Dermis microvascular lymphatic vessel endothelial cell (primary cell): ENCODE results near the gene RPS6KC1. TPM values are rescaled to one million over a fixed set of nuclear protein-coding genes. Genes with fewer than 3 reads are reported as not detected.
"Not testable (repeated sequence)": the region's sequence is repeated elsewhere in the genome, so short reads cannot be mapped to it uniquely, and the experiment has no call there.

Experiments
- DNase-seq, 2 donors: peaks; one replicate each; pipeline versions ENCODE4 v3.0.0 to v3.0.0-alpha.2; 2010; ENCODE audit warnings: low read depth in 2 of 2
- total RNA-seq: library from RNA; depleted of rRNA; stranded (reverse); fragments of >200 nt; gene quantifications from 2 replicates; pipeline ENCODE4 v1.2.1, GENCODE V29; 2014

RPS6KC1 gene
- total RNA-seq, 1 donor from 2014 or later, result 15.5 TPM

GRCh38 chr1:213211201-213211600, 160.2 kb downstream of the RPS6KC1 start:
- no peak for DNase-seq

GRCh38 chr1:213219076-213219475, 168.0 kb downstream of the RPS6KC1 start:
- DNase-seq, result not testable (repeated sequence)

- DNase-seq, result no peak
Observed at GRCh38 chr1:213221209-213221608, 170.2 kb downstream of the RPS6KC1 start.

- no peak for DNase-seq
Observed at GRCh38 chr1:213227458-213227857, 176.4 kb downstream of the RPS6KC1 start.

GRCh38 chr1:213231795-213232231, 180.8 kb downstream of the RPS6KC1 start:
- DNase-seq, result no peak

GRCh38 chr1:213242883-213243282, 191.8 kb downstream of the RPS6KC1 start:
- no peak for DNase-seq

- peak; percentile 58 to 69 for DNase-seq
Observed at GRCh38 chr1:213244664-213245091, 193.6 kb downstream of the RPS6KC1 start.

- no peak for DNase-seq
Observed at GRCh38 chr1:213245260-213245910, 194.3 kb downstream of the RPS6KC1 start.

GRCh38 chr1:213247038-213247437, 196.0 kb downstream of the RPS6KC1 start:
- DNase-seq, result no peak

- DNase-seq, result no peak
Observed at GRCh38 chr1:213249395-213249794, 198.4 kb downstream of the RPS6KC1 start.

- no peak for DNase-seq
Observed at GRCh38 chr1:213250041-213250440, 199.0 kb downstream of the RPS6KC1 start.

GRCh38 chr1:213250446-213250845, 199.4 kb downstream of the RPS6KC1 start:
- no peak for DNase-seq

- no peak for DNase-seq
Observed at GRCh38 chr1:213251972-213252371, 200.9 kb downstream of the RPS6KC1 start.

- DNase-seq, result no peak
Observed at GRCh38 chr1:213256438-213257087, 205.5 kb downstream of the RPS6KC1 start.

- no peak for DNase-seq
Observed at GRCh38 chr1:213260311-213261075, 209.5 kb downstream of the RPS6KC1 start.

GRCh38 chr1:213264531-213264930, 213.5 kb downstream of the RPS6KC1 start:
- peak; percentile 83 to 84 for DNase-seq

- DNase-seq, result no peak
Observed at GRCh38 chr1:213266983-213267772, 216.1 kb downstream of the RPS6KC1 start.

GRCh38 chr1:213268221-213268620, 217.2 kb downstream of the RPS6KC1 start:
- DNase-seq, result no peak

GRCh38 chr1:213269829-213270228, 218.8 kb downstream of the RPS6KC1 start:
- no peak for DNase-seq

GRCh38 chr1:213273546-213273945, 222.5 kb downstream of the RPS6KC1 start:
- DNase-seq, result no peak

GRCh38 chr1:213274140-213274539, 223.1 kb downstream of the RPS6KC1 start:
- DNase-seq, result peak; percentile 22 to 64

GRCh38 chr1:213275293-213275692, 224.3 kb downstream of the RPS6KC1 start:
- DNase-seq, result no peak
